PC-3 (cell line): ENCODE results near the gene ABCA8. TPM values are rescaled to one million over a fixed set of nuclear protein-coding genes. Genes with fewer than 3 reads are reported as not detected.

ENCODE experiments used
- ATAC-seq: fragments of 200-7000 bp; cut with Tn5 transposase; 2 replicates; pipeline ENCODE4 v1.9.1; 2020; ENCODE audit warnings: mild to moderate bottlenecking, moderate library complexity
- BruUV-seq: library from RNA; stranded (reverse); fragments of 400-500 nt; replicated peaks from 2 replicates; lab custom pipeline; 2021; lab: Mats Ljungman, UMichigan
- CTCF ChIA-PET: fragments of 300-600 bp; sonication (Branson Sonifier 250); formaldehyde crosslinking; loops from one replicate; lab custom pipeline; 2022; ENCODE audit warnings: antibody characterized with exemption; lab: Charles Lee
- POLR2A ChIA-PET: fragments of 300-600 bp; sonication (Branson Sonifier 250); formaldehyde crosslinking; loops from one replicate; lab custom pipeline; 2022; ENCODE audit warnings: antibody characterized with exemption; ENCODE audit not compliant: unreplicated experiment; lab: Charles Lee
- DNase-seq: peaks from one replicate; pipeline ENCODE4 v3.0.0-alpha.2; 2015
- H2AFZ ChIP-seq: fragments of 300-600 bp; sonication (generic); 2 replicates; pipeline ENCODE4 v1.6.0; 2016; ENCODE audit warnings: antibody characterized with exemption, low read length
- H3F3A ChIP-seq: fragments of 300-600 bp; sonication (generic); one replicate; pipeline ENCODE4 v1.6.0; 2017; ENCODE audit warnings: antibody characterized with exemption, low read length, control low read depth, mild to moderate bottlenecking; ENCODE audit not compliant: unreplicated experiment
- H3K27ac ChIP-seq: fragments of 300-600 bp; sonication (generic); 2 replicates; pipeline ENCODE4 v1.5.1; 2016; ENCODE audit warnings: mild to moderate bottlenecking, low read length
- H3K27me3 ChIP-seq: fragments of 300-600 bp; sonication (generic); 2 replicates; pipeline ENCODE4 v1.6.1; 2016; ENCODE audit warnings: low read length, mixed read lengths
- H3K36me3 ChIP-seq: fragments of 300-600 bp; sonication (generic); 2 replicates; pipeline ENCODE4 v1.6.1; 2016; ENCODE audit warnings: low read depth, mixed run types, low read length, mixed read lengths
- H3K4me1 ChIP-seq: fragments of 300-600 bp; sonication (generic); 2 replicates; pipeline ENCODE4 v1.5.1; 2016; ENCODE audit warnings: low read length; ENCODE audit not compliant: insufficient read depth
- H3K4me2 ChIP-seq: fragments of 300-600 bp; sonication (generic); 2 replicates; pipeline ENCODE4 v1.6.0; 2016; ENCODE audit warnings: low read length
- H3K4me3 ChIP-seq: fragments of 300-600 bp; sonication (generic); 2 replicates; pipeline ENCODE4 v1.5.1; 2016; ENCODE audit warnings: mild to moderate bottlenecking, low read length, mixed read lengths
- H3K79me2 ChIP-seq: fragments of 300-600 bp; sonication (generic); 2 replicates; pipeline ENCODE4 v1.6.1; 2017; ENCODE audit warnings: low read length, mixed read lengths
- H3K9ac ChIP-seq: fragments of 300-600 bp; sonication (generic); 2 replicates; pipeline ENCODE4 v1.6.0; 2016; ENCODE audit warnings: mild to moderate bottlenecking, low read length
- H3K9me2 ChIP-seq: fragments of 300-600 bp; sonication (generic); replicated peaks from 2 replicates; pipeline ENCODE4 v1.6.1; 2016; ENCODE audit warnings: mixed run types, low read length, mixed read lengths
- H3K9me3 ChIP-seq: fragments of 300-600 bp; sonication (generic); 2 replicates; pipeline ENCODE4 v1.6.1; 2016; ENCODE audit warnings: low read length, mixed read lengths
- H4K20me1 ChIP-seq: fragments of 300-600 bp; sonication (generic); 2 replicates; pipeline ENCODE4 v1.6.1; 2016; ENCODE audit warnings: low read length, mixed read lengths
- CTCF ChIP-seq: fragments of 300-600 bp; sonication (generic); conservative IDR thresholded peaks from 2 replicates; pipeline ENCODE4 v1.5.1; 2017; ENCODE audit warnings: antibody characterized with exemption, low read depth, mild to moderate bottlenecking, low read length
- EZH2 ChIP-seq: fragments of 300-600 bp; sonication (generic); IDR thresholded peaks from one replicate; pipeline ENCODE4 v1.6.1; 2017; ENCODE audit warnings: antibody characterized with exemption, mild to moderate bottlenecking, low read length; ENCODE audit not compliant: unreplicated experiment
- EZH2phosphoT487 ChIP-seq: fragments of 300-600 bp; sonication (generic); IDR thresholded peaks from 2 replicates; pipeline ENCODE4 v1.6.1; 2018; ENCODE audit warnings: mild to moderate bottlenecking, antibody characterized with exemption, low read length, borderline replicate concordance
- intact Hi-C: fragments of 100-400 bp; cut with micrococcal nuclease; formaldehyde crosslinking; loops from 2 replicates; pipeline ENCODE4 v1.9.0; 2023
- total RNA-seq: library from RNA; depleted of rRNA; stranded (reverse); fragments of >200 nt; gene quantifications from 2 replicates; pipeline ENCODE4 v1.2.3, GENCODE V29; 2014

Gene ABCA8
- total RNA-seq, 1 experiment from 2014 or later = 0.22 TPM

GRCh38 chr17:68886401-68886800 is 68.8 kb downstream of the ABCA8 start:
- CTCF ChIA-PET = no interaction called here

GRCh38 chr17:68884888-68885287 is 70.3 kb downstream of the ABCA8 start:
- POLR2A ChIA-PET = no interaction called here
- peaks cover 18% of the 10 kb centered on the region; the same call in 1 of the 2 replicates for H3K27me3 ChIP-seq
- intact Hi-C loops = no loop called here
- H3K27ac ChIP-seq = no peak overlapping the region
- CTCF ChIA-PET = no interaction called here
- H3K4me3 ChIP-seq = no peak overlapping the region
- no peaks in the 10 kb centered on the region for H4K20me1 ChIP-seq
- no peaks in the 10 kb centered on the region for H3K36me3 ChIP-seq
- no peak for DNase-seq
- no peak overlapping the region for H3K4me2 ChIP-seq
- H3F3A ChIP-seq = no peaks in the 10 kb centered on the region
- no TSS peak for BruUV-seq
- H3K4me1 ChIP-seq = no peaks in the 10 kb centered on the region
- no peaks in the 10 kb centered on the region for H3K79me2 ChIP-seq
- no peaks in the 10 kb centered on the region for H3K9me2 ChIP-seq
- no peak overlapping the region for H3K9ac ChIP-seq
- no peak for ATAC-seq
- H3K9me3 ChIP-seq = peaks cover 11% of the 10 kb centered on the region
- TF ChIP-seq EZH2phosphoT487 (no peak), CTCF (no peak), EZH2 (no peak)
- H2AFZ ChIP-seq = no peak overlapping the region

More at GRCh38 chr17:68886401-68886800, 68.8 kb downstream of the ABCA8 start:
- no peak overlapping the region for H3K4me3 ChIP-seq
- intact Hi-C loops = no loop called here
- no peaks in the 10 kb centered on the region for H3K36me3 ChIP-seq
- H2AFZ ChIP-seq = no peak overlapping the region
- no peaks in the 10 kb centered on the region for H3K9me2 ChIP-seq
- BruUV-seq = no TSS peak
- H4K20me1 ChIP-seq = no peaks in the 10 kb centered on the region
- ATAC-seq (no peak), DNase-seq (no peak)
- POLR2A ChIA-PET = no interaction called here
- no peaks in the 10 kb centered on the region; the same call in 1 of the 2 replicates for H3K9me3 ChIP-seq
- no peak overlapping the region for H3K4me2 ChIP-seq
- H3K4me1 ChIP-seq = no peaks in the 10 kb centered on the region
- no peaks in the 10 kb centered on the region for H3K79me2 ChIP-seq
- no peak overlapping the region for H3K27ac ChIP-seq
- TF ChIP-seq EZH2phosphoT487 = no peak
- TF ChIP-seq CTCF = no peak
- no peak for TF ChIP-seq EZH2
- H3K27me3 ChIP-seq = peaks cover 18% of the 10 kb centered on the region; the same call in 1 of the 2 replicates
- H3F3A ChIP-seq = no peaks in the 10 kb centered on the region
- H3K9ac ChIP-seq = no peak overlapping the region

DNA sequence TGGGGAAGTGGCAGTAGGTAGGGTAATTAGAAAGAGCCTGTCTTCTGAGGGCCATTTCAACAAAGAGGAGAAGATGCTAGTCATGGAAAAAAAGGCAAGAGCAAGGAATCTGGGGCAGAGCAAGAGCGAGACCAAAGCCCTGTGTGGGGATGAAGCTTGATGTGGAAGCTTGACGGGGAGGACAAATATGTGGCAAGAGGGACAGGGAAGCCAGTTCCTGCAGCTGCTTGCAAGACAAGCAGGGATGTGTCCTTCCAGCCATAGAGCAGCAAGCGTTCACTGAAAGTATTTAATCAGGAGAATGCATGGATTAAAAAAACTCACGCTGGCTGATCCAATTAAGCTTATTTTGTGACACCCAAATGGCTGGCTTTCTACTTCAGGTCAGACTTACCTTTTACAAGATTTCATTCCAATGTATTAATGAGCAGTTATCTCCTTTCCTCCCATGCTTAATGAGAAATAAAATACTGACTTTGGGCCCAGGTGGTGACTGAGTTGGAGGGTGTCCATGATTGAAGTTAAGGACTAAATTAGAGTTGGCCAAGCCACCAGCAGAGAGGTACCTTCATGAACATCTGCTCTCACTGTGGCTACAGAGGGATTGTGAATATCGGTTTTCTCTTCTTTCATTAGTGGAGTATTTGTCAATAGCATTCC is 76.8 kb downstream of the ABCA8 start:
- Histone ChIP-seq H3K36me3 (no peaks in the 10 kb centered on the region), H3K4me1 (no peaks in the 10 kb centered on the region), H3K27me3 (peaks cover 29% of the 10 kb centered on the region), H3K9ac (no peak overlapping the region), H3K27ac (no peak overlapping the region), H3F3A (no peaks in the 10 kb centered on the region), H3K9me2 (no peaks in the 10 kb centered on the region), H3K9me3 (peaks cover 13% of the 10 kb centered on the region), H3K4me3 (no peak overlapping the region), H3K4me2 (no peak overlapping the region), H4K20me1 (no peaks in the 10 kb centered on the region), H2AFZ (no peak overlapping the region), H3K79me2 (no peaks in the 10 kb centered on the region)
- ChIA-PET POLR2A (no interaction called here), CTCF (no interaction called here)
- no peak for TF ChIP-seq EZH2phosphoT487
- no peak for TF ChIP-seq CTCF
- TF ChIP-seq EZH2 = no peak
- no peak for DNase-seq
- ATAC-seq = no peak
- BruUV-seq = no TSS peak
- intact Hi-C loops = no loop called here
